GM21529 (cell line): ENCODE results near the gene YAF2.

Experiments
- ATAC-seq: cut with Tn5 transposase; IDR thresholded peaks from one replicate; pipeline ENCODE4 v1.9.1; 2021; ENCODE audit not compliant: unreplicated experiment

Gene YAF2

GRCh38 chr12:42238240-42239140 is at the start of gene YAF2:
Gene YAF2 (minus strand): TSS chr12:42238248. CDS start chr12:42238180, 68 bp downstream.
- ATAC-seq: peak; percentile 76

GRCh38 chr12:42286741-42287140 is 48.7 kb upstream of the YAF2 start:
- no peak for ATAC-seq

DNA sequence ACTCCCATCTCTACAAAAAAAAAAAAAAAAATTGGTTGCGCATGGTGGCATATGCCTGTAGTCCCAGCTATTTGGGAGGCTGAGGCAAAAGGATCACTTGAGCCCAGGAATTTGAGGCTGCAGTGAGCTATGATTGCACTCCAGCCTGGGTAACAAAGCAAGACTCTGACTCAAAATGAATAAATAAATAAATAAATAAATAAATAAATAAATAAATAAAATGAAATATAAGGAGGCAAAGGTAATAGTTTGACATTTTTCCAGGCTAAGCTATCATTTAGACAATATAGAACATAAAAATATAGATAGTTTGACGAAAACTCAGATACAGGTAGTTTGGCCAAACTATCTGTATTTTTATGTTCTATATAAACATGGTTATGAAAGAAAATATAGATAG is 47.4 kb upstream of the YAF2 start:
- no peak for ATAC-seq

DNA sequence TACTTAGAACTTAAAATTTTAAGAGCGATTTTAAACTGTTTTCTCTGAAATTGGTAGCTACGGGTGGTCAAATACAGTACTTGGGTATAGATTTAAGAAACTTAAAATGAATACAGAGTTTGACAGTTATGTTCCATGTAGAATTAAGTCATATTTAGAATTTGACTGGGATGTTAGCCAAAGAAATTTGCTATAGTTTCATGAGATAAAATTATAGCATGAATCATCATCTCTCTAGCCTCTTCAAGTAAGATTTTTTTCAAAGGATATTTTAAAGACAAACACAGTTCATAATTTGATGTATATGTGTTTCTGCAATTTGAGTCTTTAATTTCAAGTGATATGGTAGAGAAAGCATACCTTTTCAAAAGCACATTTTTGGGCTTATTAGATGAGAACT is 46.8 kb upstream of the YAF2 start:
- ATAC-seq: no peak

DNA sequence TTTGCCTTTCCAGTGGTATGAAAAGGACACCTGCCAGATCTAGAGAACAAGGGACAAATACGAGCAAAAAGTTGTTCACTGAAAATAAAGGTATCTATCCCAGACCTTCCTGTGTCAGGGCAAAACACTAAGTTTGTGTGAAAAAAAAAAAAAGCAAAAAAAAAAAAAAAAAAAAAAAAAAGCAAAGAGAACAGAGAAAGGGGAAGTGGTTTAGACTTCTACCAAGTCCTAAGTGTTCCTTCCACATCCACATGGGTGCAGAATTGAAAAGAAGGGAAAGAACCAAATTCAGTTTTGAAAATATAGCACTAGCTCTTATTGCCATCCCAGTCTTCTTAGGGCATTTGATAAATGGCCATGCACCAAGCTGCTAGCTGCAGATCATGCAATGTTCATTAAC is 46.1 kb upstream of the YAF2 start:
- peak; percentile 70 for ATAC-seq

GRCh38 chr12:42283739-42284138 is 45.7 kb upstream of the YAF2 start:
- peak; percentile 24 for ATAC-seq

GRCh38 chr12:42282294-42282693 is 44.2 kb upstream of the YAF2 start:
- no peak for ATAC-seq

- no peak for ATAC-seq
Observed at GRCh38 chr12:42281844-42282243, 43.8 kb upstream of the YAF2 start.

DNA sequence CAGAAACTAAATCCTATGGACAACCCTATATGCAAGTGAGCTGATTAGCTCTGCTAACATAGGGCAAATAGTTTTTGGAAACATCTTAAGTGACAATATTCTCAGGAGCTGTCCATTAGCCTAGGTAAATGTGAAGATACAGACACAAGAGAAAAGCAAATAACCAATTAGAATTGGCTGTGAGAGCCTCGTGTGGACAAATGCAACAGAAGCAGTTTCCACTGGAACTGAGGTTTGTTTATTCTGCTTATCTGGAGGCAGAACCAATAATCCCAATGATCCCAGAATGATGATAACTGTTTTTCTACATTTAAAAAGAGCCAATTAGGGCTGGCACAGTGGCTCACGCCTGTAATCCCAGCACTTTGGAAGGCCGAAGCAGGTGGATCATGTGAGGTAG is 43.2 kb upstream of the YAF2 start:
- ATAC-seq: no peak

GRCh38 chr12:42278128-42278510 is 40.1 kb upstream of the YAF2 start:
- ATAC-seq: no peak

GRCh38 chr12:42277396-42278127 is 39.5 kb upstream of the YAF2 start:
- ATAC-seq: no peak

DNA sequence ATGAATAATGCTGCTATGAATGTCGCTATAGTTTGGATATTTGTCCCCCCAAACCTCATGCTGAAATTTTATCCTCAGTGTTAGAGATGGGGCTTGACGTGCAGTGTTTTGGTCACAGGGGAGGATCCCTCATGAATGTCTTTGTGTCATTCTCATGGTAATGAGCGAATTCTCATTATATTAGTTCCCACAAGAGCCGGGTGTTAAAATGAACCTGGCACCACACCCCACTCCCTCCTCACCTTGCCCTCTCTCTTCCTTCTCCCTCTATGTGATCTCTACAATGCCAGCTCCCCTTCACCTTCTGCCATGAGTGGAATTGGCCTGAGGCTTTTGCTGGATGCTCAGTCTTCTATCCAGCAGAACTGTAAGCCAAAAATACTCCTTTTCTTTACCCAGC is 37.5 kb upstream of the YAF2 start:
- ATAC-seq: no peak

DNA sequence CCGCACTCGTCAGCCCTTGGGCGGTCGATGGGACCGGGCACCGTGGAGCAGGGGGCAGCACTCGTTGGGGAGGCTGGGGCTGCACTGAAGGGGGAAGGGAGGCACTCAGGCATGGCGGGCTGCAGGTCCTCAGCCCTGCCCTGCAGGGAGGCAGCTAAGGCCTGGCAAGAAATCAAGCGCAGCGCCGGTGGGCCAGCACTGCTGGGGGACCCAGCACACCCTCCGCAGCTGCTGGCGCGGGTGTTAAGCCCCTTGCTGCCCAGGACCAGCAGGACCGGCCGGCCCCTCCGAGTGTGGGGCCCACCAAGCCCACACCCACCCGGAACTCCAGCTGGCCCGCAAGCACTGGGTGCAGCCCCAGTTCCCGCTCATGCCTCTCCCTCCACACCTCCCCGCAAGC is 35.7 kb upstream of the YAF2 start:
- ATAC-seq: no peak

DNA sequence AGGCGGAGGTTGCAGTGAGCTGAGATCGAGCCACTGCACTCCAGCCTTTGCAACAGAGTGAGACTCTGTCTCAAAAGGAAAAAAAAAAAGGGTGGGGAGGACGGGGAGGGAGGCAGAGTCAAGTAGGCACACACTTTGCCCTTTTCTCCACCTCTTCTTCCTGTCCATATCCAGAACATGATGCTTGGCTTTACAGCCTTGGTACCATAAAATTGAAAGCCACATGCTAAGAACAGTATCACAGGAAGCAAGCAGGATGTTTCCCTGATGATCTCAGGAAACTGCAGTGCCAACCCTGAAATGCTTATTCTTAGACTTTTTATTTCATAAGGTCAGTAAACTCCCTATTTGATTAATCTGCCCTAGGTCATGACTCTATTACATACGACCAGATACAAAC is 32.5 kb upstream of the YAF2 start:
- ATAC-seq: no peak

DNA sequence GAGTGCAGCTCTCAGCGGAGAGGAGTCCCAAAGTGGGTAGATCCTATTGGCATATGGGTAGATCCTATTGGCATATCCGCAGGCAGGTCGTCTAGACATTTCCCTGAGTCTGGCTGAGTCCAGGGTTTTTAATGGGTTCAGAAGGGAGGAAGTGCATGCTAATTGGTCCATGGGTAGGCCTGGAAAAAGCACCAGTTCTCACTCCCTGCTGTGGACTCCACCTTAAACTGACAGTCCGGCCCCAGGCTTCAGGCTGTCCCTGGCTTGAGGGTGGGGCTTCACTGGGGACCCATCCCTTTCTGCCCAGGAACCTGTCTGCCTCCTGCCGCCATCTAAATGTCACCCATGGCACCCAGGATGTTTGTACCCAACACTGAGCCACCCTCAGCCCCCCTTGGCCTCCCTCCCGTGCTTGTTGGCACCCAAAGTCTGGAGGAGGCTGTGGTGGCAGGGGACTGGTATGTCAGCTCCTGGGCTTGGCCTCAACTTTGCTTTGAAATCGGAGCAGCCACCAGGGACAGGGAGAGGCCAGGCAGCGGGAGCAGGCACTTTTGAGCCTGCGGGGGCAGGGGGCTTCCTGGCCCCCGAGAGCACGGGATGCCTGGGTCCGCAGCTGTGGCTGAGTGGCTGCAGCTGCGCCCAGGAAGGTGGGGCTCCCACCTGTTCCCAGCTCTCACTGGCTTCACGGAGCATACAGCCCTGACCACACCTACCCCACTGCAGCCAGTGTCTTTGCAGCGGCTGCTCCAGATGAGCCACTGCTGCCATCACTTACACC is 29.6 kb upstream of the YAF2 start:
- no peak for ATAC-seq

DNA sequence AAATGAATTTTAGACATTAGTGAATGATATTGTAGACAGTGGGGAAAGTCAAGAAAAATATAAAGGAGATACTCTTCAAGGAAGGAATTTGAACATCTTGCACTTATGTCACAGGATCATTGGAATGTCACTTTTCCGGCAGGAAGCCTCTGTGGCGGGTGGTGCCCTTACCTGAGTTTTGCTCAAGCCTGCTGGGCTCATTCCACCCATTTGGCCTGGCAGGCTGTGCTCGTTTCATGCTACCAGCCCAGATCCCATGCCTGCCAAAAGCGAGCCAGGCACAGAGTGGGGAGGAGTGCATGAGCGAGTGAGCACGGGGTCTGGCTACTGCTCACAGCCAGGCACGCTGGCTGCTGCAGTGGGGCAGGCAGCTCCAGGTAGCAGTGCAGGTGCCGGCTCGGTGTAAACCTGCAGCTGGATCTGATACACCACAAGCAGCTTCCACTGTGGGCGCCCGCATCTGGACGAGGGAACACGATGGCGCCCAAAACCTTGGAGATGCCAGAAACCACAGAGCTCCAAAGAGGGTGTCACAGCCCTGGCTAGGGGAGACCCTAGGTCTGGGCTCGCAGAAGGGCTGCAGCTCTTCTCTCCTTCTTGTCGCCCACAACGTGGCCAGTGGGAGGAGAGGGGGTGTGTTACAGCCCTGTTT is 28.7 kb upstream of the YAF2 start:
- ATAC-seq: no peak

GRCh38 chr12:42262271-42262670 is 24.2 kb upstream of the YAF2 start:
- ATAC-seq: no peak

GRCh38 chr12:42261708-42262107 is 23.7 kb upstream of the YAF2 start:
- no peak for ATAC-seq

DNA sequence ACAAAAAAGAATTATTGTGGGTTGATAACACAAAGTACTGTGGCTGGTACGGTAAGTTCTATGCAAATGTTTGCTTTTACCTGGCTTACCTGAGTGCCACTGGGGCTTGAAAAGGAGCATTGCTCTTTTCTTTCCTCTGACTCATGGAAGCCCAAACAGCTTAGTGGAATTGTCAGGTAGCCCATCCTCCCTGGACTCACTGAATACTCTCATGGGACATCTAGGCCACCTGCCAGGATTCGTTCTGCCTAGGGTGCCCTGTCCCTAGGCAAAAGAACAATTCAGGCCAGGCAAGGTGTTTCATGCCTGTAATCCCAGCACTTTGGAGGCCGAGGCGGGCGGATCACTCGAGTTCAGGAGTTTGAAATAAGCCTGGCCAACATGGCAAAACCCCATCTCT is 22.5 kb upstream of the YAF2 start:
- no peak for ATAC-seq

- no peak for ATAC-seq
Observed at GRCh38 chr12:42259699-42260098, 21.7 kb upstream of the YAF2 start.

DNA sequence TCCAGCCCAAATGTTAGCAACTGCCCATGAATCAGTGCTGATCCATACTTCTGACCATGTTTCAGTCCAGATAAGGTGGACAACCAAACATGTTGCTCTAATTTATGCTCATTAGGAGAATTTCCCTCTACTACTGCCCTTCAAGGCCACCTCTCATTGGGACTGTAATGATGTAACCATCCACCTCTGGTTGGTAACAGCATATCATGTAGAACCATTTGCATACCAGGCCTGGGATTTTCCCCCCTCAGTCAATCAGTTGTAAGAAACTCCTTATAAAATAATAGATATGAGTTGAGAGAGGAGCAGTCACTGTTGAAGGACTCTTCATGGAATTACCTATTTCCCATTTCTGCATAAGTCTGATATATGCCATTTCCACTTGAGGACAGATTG is 17.8 kb upstream of the YAF2 start:
- ATAC-seq: no peak
